Stimulated activated effector memory CD8-positive, alpha-beta T cell treated with anti-CD3 and anti-CD28 coated beads, Interleukin-12 subunit alpha, Interleukin-12 subunit beta, amount 100 ng/mL, for 72 hours (primary cell): ENCODE data around the gene ERRFI1.

Source experiments
- ATAC-seq: fragments of 150-1000 bp; cut with Tn5 transposase; 2 replicates; pipeline ENCODE4 v1.10.0; 2021
- DNase-seq, 2 donors: peaks; one replicate each; pipeline ENCODE4 v3.0.0; 2021 to 2022; ENCODE audit warnings: low spot score in 2 of 2
- H3K27ac Mint-ChIP-seq: one replicate; pipeline ENCODE4 v1.8.0; 2022; ENCODE audit warnings: mild to moderate bottlenecking, mixed read lengths
- H3K36me3 Mint-ChIP-seq: one replicate; pipeline ENCODE4 v1.8.0; 2022; ENCODE audit warnings: mild to moderate bottlenecking, mixed read lengths
- H3K4me1 Mint-ChIP-seq: one replicate; pipeline ENCODE4 v1.8.0; 2022; ENCODE audit warnings: mixed read lengths
- H3K4me3 Mint-ChIP-seq: one replicate; pipeline ENCODE4 v1.8.0; 2022; ENCODE audit warnings: mild to moderate bottlenecking, mixed read lengths
- H3K9me3 Mint-ChIP-seq: one replicate; pipeline ENCODE4 v1.8.0; 2022; ENCODE audit warnings: mixed read lengths

The ERRFI1 gene

DNA sequence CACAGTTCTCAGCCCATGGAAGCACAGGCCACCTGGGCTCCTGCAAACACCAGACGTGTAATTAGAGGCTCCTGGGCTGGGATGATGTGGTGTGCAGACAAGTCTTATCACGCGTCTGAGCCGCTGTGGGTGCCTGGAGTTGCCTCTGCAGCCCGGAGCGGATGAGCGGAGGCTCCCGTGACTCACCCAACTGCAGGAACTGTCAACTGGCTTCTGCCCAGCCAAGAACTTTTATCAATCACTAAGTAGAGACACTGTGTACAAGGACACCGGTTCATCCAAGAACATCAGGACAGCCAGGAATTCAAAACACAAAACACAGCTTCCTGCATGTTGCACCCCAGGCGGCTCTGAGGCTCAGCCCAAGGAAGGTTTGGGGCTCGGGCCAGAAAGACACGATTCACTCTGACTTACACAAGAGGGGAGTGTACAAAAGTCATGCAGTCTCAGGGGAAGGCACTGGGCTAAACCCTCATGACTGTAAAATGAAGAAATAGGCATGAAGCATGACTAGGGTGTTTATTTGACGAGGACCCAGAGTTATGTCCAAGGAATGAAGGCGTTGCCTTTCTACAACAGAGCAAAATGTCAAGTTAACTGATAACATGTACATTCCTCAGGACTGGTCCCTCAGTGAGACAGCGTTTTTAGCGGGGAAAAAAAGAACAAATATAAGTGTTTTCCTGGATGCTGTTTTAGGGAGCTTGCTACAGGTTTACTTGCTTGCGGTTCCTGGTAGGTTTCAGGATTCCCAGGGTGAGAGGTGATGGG, 21.1 kb downstream of the ERRFI1 start:
- Mint-ChIP-seq H3K9me3 (no peaks in the 10 kb centered on the region), H3K27ac (no peak overlapping the region), H3K4me3 (no peak overlapping the region), H3K4me1 (no peaks in the 10 kb centered on the region), H3K36me3 (no peaks in the 10 kb centered on the region)
- DNase-seq (no peak), ATAC-seq (no peak)

DNA sequence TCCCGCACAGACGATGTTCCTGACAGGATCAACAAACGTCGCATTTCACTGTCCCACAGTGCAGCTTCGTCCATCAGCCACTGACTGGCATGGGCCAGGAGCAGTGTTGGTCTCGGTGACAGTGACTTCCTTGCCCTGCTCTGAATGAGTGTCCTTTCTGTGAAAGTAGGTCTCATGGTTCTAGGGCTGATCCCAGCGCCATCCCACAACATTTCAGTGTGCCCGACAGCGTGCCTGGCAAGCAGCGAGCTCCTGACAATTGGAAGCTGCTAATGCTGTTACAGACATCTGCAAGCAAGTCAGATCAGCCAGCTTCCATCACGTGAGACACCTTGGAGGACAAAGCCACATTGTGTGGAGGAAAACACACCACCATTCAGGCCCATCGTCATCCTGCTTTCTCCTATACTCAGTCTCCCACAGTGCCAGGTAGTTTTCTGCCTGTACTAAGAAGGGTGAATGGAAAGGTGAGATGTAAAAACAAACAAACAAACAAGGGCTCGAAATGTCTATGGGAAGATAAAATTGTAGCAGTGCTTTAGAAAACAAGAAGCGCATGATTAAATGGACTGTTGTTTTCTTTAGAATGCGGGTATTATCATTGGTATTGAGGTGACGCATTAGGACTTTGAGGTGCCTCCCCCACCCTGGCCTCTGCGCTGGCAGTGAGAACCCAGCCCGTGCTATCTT, 21.9 kb downstream of the ERRFI1 start:
- no peaks in the 10 kb centered on the region for H3K9me3 Mint-ChIP-seq
- no peak overlapping the region for H3K27ac Mint-ChIP-seq
- ATAC-seq (no peak), DNase-seq (no peak)
- no peak overlapping the region for H3K4me3 Mint-ChIP-seq
- no peaks in the 10 kb centered on the region for H3K36me3 Mint-ChIP-seq
- no peaks in the 10 kb centered on the region for H3K4me1 Mint-ChIP-seq

DNA sequence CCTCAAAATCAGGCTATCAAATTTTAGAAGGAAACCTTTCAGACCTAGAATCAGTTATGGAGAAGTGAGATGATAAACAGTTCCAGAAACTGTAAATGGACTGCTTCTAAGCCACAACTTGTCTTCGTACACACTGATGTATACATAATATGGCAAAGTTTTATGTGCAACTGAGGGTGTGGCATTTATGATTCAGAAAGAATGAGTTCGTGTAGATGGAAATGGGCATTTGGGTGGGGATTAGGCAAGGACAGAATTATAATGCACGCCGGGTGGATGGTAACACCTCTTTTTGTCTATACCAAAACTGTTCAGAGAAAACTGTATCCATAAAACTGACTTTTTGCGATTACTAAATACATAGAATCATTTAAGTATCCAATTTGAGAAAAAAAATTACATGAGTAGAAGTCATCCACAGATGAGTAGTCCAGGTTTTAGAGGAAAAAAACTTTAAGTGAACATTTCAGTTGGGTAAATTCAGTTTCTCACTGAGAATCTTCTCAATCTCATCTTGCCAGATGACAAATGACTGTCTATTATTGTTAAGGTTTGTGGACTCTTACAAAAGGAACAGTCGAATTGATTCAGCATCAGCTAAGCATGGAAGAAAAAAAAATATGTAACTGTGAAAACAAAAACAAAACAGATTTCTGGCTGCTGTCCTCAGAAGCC, 22.5 kb downstream of the ERRFI1 start:
- Mint-ChIP-seq H3K36me3 (no peaks in the 10 kb centered on the region), H3K4me3 (no peak overlapping the region), H3K27ac (no peak overlapping the region), H3K9me3 (no peaks in the 10 kb centered on the region), H3K4me1 (no peaks in the 10 kb centered on the region)
- DNase-seq (no peak), ATAC-seq (no peak)

DNA sequence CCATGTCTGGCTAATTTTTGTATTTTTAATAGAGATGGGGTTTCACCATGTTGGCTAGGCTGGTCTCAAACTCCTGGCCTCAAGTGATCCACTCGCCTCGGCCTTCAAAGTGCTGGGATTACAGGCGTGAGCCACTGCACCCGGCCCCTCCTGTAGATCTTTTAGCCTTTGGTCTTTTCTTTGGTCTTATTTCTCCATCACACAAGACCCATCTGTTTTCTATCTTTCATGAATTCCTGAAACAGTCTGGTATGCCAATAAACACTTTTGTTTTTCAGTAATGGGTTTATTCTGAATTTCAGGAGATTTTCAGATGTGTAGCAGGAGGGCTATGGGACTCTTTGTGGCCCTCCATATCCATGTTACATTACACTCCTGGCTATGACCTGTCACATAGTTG, 23.2 kb downstream of the ERRFI1 start:
- no peak overlapping the region for H3K4me3 Mint-ChIP-seq
- no peak for DNase-seq
- H3K9me3 Mint-ChIP-seq, result no peaks in the 10 kb centered on the region
- no peak for ATAC-seq
- peaks cover 2% of the 10 kb centered on the region for H3K36me3 Mint-ChIP-seq
- H3K4me1 Mint-ChIP-seq, result no peaks in the 10 kb centered on the region
- H3K27ac Mint-ChIP-seq, result no peak overlapping the region

DNA sequence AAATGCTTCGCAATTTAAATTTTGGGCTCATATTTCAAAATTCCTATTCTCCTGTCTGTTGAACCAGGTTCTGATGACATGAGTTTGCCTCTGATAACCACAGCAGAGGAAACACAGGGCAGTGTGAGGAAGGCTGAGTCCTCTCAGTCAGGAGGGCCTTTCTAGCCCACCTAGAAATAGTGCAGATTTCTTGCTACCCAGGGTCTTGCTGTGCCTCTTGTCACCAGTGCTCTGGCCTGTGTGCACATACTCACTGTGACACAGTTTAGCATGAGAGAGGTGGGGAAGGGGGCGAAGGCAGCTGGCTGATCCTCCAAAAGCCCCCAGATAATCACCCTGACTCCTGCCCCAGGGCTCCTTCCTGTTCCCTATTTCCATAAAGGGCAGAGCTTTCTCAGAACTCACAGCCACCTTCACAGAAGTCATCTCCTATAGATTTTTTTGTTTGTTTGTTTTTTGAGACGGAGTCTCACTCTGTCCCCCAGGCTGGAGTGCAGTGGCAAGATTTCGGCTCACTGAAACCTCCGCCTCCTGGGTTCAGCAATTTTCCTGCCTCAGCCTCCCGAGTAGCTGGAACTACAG, 23.7 kb downstream of the ERRFI1 start:
- Mint-ChIP-seq H3K36me3 (peaks cover 4% of the 10 kb centered on the region), H3K4me1 (no peaks in the 10 kb centered on the region), H3K4me3 (no peak overlapping the region), H3K9me3 (no peaks in the 10 kb centered on the region), H3K27ac (no peak overlapping the region)
- no peak for ATAC-seq
- no peak for DNase-seq

DNA sequence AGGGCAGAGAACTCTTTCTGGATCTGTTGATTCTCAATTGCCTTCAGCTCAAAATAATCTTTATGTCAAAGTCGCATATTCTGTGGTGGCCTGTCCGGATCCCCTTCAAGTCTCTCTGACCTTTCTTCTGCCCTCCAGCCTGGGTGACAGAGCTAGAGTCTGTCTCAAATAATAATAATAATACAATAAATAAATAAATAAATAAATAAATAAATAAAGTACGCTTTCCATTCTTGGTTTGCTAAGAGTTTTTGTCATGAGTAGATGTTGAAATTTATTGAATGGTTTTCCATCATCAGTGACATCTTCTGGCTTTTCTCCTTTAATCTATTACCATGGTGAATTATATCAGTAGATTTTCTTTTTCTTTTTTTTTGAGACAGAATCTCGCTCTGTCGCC, 30.7 kb downstream of the ERRFI1 start:
- H3K27ac Mint-ChIP-seq, result no peak overlapping the region
- H3K4me1 Mint-ChIP-seq, result peaks cover 26% of the 10 kb centered on the region
- H3K36me3 Mint-ChIP-seq, result peaks cover 25% of the 10 kb centered on the region
- no peak overlapping the region for H3K4me3 Mint-ChIP-seq
- DNase-seq (no peak), ATAC-seq (no peak)
- no peaks in the 10 kb centered on the region for H3K9me3 Mint-ChIP-seq

DNA sequence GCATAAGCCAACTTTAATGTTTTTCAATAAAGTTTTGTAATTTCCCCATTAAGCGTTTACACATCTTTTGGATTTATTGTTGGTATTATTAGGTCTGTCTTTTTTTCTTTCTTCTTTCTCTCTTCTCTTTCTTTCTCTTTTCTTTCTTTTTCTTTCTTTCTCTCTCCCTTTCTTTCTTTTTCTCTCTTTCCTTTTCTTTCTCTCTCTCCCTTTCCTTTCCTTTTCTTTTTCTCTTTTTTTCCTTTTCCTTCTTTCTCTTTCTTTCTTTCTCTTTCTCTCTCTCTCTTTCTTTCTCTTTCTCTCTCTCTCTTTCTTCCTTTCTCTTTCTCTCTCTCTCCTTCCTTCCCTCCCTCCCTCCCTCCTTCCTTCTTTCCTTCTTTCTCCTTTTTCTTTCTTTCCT, 31.3 kb downstream of the ERRFI1 start:
- Mint-ChIP-seq H3K27ac (peak overlapping the region; percentile 49), H3K4me3 (peak overlapping the region; percentile 26), H3K36me3 (peaks cover 31% of the 10 kb centered on the region), H3K4me1 (peaks cover 32% of the 10 kb centered on the region), H3K9me3 (no peaks in the 10 kb centered on the region)
- no peak for ATAC-seq
- DNase-seq, result no peak

DNA sequence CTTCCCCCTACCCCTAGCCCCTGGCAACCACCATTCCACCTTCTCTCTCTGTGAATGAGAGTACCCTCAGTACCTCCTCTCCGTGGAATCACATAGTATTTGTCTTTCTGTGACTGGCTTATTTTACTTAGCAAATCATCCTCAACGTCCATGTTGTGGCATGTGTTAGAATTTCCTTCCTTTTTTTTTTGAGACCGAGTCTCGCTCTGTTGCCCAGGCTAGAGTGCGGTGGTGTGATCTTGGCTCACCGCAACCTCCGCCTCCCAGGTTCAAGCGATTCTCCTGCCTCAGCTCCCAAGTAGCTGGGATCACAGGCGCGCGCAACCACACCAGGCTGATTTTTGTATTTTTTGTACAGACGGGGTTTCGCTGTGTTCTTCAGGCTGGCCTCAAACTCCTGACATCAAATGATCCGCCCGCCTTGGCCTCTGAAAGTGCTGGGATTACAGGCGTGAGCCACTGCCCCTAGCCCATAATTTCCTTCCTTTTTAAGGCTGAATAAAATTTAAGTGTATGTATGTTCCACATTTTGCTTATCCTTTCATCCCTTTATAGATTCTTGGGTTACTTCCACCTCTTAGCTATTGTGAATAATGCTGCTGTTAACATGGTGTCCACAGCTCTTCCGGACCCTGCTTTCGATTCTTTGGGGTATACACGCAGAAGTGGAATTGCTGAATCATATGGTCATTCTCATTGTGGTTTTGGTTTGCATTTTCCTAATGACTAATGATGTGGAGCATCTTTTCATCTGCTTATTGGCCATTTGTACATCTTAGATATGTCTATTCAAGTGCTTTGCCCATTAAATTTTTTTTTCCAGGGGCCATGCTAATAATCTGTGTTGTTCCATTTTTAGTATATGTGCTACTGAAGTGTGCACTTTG, 32.3 kb downstream of the ERRFI1 start:
- peaks cover 33% of the 10 kb centered on the region for H3K4me1 Mint-ChIP-seq
- H3K36me3 Mint-ChIP-seq, result peaks cover 33% of the 10 kb centered on the region
- peak; percentile 97 for ATAC-seq
- no peak for DNase-seq
- H3K4me3 Mint-ChIP-seq, result peak overlapping the region; percentile 26
- H3K9me3 Mint-ChIP-seq, result no peaks in the 10 kb centered on the region
- H3K27ac Mint-ChIP-seq, result peak overlapping the region; percentile 49

DNA sequence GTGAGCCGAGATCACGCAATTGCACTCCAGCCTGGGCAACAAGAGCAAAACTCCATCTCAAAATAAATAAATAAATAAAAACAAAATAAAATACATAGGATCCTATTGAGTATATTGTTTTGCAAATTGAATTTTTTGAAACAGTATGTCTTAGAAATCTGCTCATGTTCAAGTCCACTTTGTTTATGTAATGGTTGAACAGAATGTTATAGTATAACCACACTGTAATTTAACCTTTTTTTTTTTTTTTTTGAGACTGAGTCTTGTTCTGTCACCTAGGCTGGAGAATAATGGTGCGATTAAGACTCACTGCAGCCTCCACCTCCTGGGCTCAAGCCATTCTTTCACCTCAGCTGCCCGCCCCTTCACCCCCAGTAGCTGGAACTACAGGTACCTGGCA, 33.2 kb downstream of the ERRFI1 start:
- Mint-ChIP-seq H3K4me1 (peaks cover 33% of the 10 kb centered on the region), H3K9me3 (no peaks in the 10 kb centered on the region), H3K27ac (peak overlapping the region; percentile 49), H3K4me3 (no peak overlapping the region), H3K36me3 (peaks cover 32% of the 10 kb centered on the region)
- no peak for ATAC-seq
- DNase-seq, result no peak

DNA sequence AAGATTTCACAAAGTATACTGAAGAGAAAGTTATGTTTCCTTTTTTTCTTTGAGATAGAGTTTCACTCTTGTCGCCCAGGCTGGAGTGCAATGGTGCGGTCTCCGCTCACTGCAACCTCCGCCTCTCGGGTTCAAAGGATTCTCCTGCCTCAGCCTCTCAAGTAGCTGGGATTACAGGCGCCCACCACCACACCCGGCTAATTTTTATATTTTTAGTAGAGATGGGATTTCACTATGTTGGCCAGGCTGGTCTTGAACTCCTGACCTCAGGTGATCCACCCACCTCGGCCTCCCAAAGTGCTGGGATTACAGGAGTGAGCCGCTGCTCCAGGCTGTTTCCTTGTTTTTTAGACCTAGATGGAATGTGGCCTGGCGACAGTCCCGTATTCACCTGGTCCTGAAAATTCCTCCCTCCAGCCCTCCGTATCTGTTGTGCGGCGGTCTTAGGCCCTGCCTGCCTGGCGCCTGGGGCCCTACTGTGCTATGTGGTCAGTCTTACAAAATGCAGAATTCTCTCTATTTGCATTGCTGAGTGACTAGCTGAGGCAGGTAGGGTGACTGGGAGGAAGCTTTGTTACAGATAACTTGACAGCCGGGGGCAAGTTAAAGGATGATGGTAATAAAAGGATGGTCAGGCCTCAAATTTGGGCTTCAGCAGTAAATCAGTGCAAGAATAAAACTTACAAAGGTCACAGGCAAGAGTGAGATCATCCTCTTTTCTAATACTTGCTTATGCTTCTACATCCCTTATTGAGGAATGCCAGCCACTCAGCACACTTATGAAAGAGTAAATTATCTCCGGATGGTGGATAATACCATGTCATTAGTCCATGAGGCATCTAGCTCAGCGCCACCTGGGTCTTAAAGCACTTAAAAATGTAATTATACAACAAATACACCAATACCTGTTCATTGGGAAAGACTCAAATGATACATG, 34.3 kb downstream of the ERRFI1 start:
- DNase-seq (no peak), ATAC-seq (no peak)
- no peak overlapping the region for H3K4me3 Mint-ChIP-seq
- no peaks in the 10 kb centered on the region for H3K9me3 Mint-ChIP-seq
- peaks cover 41% of the 10 kb centered on the region for H3K36me3 Mint-ChIP-seq
- H3K27ac Mint-ChIP-seq, result no peak overlapping the region
- peaks cover 33% of the 10 kb centered on the region for H3K4me1 Mint-ChIP-seq

DNA sequence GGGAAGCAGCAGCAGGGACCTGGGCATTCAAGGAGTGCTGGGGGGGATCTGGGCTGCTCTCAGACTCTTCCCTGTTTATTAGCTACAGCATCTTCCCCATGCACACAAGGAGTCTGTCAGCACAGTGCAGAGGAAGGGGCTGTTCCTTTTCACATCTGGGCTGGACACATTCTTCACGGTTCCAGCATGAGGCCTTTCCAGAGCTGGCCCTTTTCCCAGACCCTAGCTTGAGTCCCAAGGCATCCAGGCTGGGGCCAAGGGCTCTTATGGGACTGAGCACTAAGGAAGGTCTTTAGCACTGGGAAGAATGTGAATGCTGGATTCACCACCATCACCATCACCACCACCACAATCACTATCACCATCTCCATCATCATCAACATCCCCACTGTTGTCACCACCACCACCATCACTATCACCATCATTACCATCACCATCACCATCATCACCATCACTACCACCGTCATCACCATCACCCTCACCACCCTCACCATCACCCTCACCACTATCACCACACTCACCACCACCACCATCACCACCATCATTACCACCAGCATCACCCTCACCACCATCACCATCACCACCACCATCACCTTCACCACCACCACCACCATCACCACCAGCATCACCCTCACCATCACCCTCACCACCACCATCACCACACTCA, 36.2 kb downstream of the ERRFI1 start:
- no peak for DNase-seq
- H3K4me1 Mint-ChIP-seq, result peaks cover 29% of the 10 kb centered on the region
- ATAC-seq, result no peak
- peaks cover 60% of the 10 kb centered on the region for H3K36me3 Mint-ChIP-seq
- no peak overlapping the region for H3K4me3 Mint-ChIP-seq
- H3K9me3 Mint-ChIP-seq, result no peaks in the 10 kb centered on the region
- H3K27ac Mint-ChIP-seq, result peak overlapping the region; percentile 94

DNA sequence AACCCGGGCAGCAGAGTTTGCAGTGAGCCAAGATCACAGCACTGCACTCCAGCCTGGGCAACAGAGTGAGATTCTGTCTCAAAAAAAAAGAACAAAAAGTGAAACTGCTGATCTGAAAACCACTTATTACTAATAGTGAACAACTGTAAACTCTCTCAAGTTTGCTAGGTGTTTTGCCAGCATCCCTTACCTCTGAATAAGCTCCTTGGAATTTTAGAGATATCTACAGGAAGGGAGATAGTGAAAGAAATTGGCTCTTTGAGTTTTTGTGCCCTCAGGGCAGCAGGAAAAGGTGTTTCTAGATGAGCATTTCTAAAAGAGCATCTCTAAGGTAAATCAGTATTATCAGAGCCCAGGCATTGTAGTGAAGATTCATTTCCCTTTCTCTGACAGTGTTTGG, 37.5 kb downstream of the ERRFI1 start:
- ATAC-seq, result no peak

DNA sequence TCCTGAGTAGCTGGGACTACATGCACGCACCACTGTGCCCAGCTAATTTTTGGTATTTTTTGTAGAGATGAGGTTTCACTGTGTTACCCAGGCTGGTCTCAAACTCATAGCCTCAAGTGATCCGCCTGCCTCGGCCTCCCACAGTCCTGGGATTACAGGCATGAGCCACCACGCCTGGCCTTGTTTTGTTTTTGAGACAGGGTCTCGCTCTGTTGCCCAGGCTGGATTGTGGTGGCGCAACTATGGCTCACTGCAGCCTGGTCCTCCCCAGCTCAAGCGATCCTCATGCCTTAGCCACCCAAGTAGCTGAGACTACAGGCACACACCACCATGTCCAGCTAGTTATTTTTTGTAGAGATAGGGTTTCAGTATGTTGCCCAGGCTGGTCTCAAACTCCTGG, 38.6 kb downstream of the ERRFI1 start:
- Mint-ChIP-seq H3K27ac (no peak overlapping the region), H3K36me3 (peaks cover 71% of the 10 kb centered on the region), H3K4me3 (no peak overlapping the region), H3K4me1 (peaks cover 14% of the 10 kb centered on the region), H3K9me3 (no peaks in the 10 kb centered on the region)
- no peak for ATAC-seq
- no peak for DNase-seq

More for the DNA sequence above, 37.5 kb downstream of the ERRFI1 start:
- Mint-ChIP-seq H3K4me3 (no peak overlapping the region), H3K4me1 (peaks cover 15% of the 10 kb centered on the region), H3K36me3 (peaks cover 65% of the 10 kb centered on the region), H3K9me3 (no peaks in the 10 kb centered on the region), H3K27ac (no peak overlapping the region)
- DNase-seq, result no peak
